A673 (cell line): ENCODE measurements around the gene POLN. TPM values are rescaled to one million over a fixed set of nuclear protein-coding genes. Genes with fewer than 3 reads are reported as not detected.
"Not testable (repeated sequence)": the region's sequence is repeated elsewhere in the genome, so short reads cannot be mapped to it uniquely, and the experiment has no call there.

Experiments used
- BruUV-seq: library from RNA; stranded (reverse); fragments of 400-500 nt; replicated peaks from 2 replicates; lab custom pipeline; 2021; lab: Mats Ljungman, UMichigan
- CTCF ChIA-PET: fragments of 300-600 bp; sonication (Branson Sonifier 250); formaldehyde crosslinking; loops from one replicate; lab custom pipeline; 2022; ENCODE audit warnings: antibody characterized with exemption; lab: Charles Lee
- POLR2A ChIA-PET: fragments of 300-600 bp; sonication (Branson Sonifier 250); formaldehyde crosslinking; loops from one replicate; lab custom pipeline; 2022; ENCODE audit warnings: antibody characterized with exemption; ENCODE audit not compliant: low non-redundant PET; lab: Charles Lee
- DNase-seq: peaks from one replicate; pipeline ENCODE4 v3.0.0-alpha.2; 2015; ENCODE audit warnings: low spot score
- H3K27ac ChIP-seq: fragments of 200-600 bp; sonication (generic); 2 replicates; pipeline ENCODE4 v1.5.1; 2016; ENCODE audit warnings: mixed run types, low read depth, mild to moderate bottlenecking, mixed read lengths, antibody characterized with exemption, low read length; ENCODE audit not compliant: poor library complexity, severe bottlenecking
- H3K27me3 ChIP-seq: fragments of 200-600 bp; sonication (generic); replicated peaks from 2 replicates; pipeline ENCODE4 v1.6.1; 2017; ENCODE audit warnings: mixed run types, low read depth, mild to moderate bottlenecking, mixed read lengths, antibody characterized with exemption, low read length; ENCODE audit not compliant: insufficient read depth, poor library complexity
- H3K36me3 ChIP-seq: fragments of 200-600 bp; sonication (generic); 2 replicates; pipeline ENCODE4 v1.6.1; 2016; ENCODE audit warnings: mixed run types, mild to moderate bottlenecking, mixed read lengths, antibody characterized with exemption, low read length; ENCODE audit not compliant: insufficient read depth, poor library complexity, severe bottlenecking
- H3K4me1 ChIP-seq: fragments of 200-600 bp; sonication (generic); 2 replicates; pipeline ENCODE4 v1.6.1; 2017; ENCODE audit warnings: mixed run types, mild to moderate bottlenecking, mixed read lengths, antibody characterized with exemption, low read length; ENCODE audit not compliant: insufficient read depth, poor library complexity, severe bottlenecking
- H3K4me3 ChIP-seq: fragments of 200-600 bp; sonication (generic); 2 replicates; pipeline ENCODE4 v1.5.1; 2016; ENCODE audit warnings: low read depth, mixed run types, mild to moderate bottlenecking, mixed read lengths, low read length; ENCODE audit not compliant: poor library complexity, severe bottlenecking
- H3K9me3 ChIP-seq: fragments of 200-600 bp; sonication (generic); 2 replicates; pipeline ENCODE4 v1.6.1; 2016; ENCODE audit warnings: mixed run types, low read depth, mild to moderate bottlenecking, mixed read lengths, antibody characterized with exemption, low read length; ENCODE audit not compliant: poor library complexity, severe bottlenecking
- CTCF ChIP-seq: fragments of 300-800, 200-600 bp; sonication (generic); conservative IDR thresholded peaks from 2 replicates; pipeline ENCODE4 v1.5.1; 2017; ENCODE audit warnings: low read depth, mild to moderate bottlenecking, antibody characterized with exemption, low read length, moderate library complexity, mixed read lengths
- EZH2 ChIP-seq: fragments of 200-600 bp; sonication (generic); IDR thresholded peaks from 2 replicates; pipeline ENCODE4 v1.6.1; 2017; ENCODE audit warnings: borderline replicate concordance, low read depth, mild to moderate bottlenecking, mixed read lengths, antibody characterized with exemption, low read length; ENCODE audit not compliant: poor library complexity, severe bottlenecking
- intact Hi-C: fragments of 100-400 bp; cut with micrococcal nuclease; formaldehyde crosslinking; loops from one replicate; pipeline ENCODE4 v1.10.0; 2022; ENCODE audit not compliant: unreplicated experiment
- total RNA-seq: library from RNA; stranded (reverse); gene quantifications from 2 replicates; pipeline ENCODE4 v1.2.3, GENCODE V29; 2021

POLN gene
- total RNA-seq, 1 experiment from 2014 or later = 4.0 TPM

GRCh38 chr4:2276581-2277325 is 34.8 kb upstream of the POLN start:
- BruUV-seq = no TSS peak
- no peaks in the 10 kb centered on the region for H3K9me3 ChIP-seq
- H3K4me1 ChIP-seq = no peaks in the 10 kb centered on the region
- no peak overlapping the region for H3K4me3 ChIP-seq
- intact Hi-C loops = no loop called here
- CTCF ChIA-PET = no interaction called here
- no peaks in the 10 kb centered on the region for H3K27me3 ChIP-seq
- no peak overlapping the region for H3K27ac ChIP-seq
- no peaks in the 10 kb centered on the region for H3K36me3 ChIP-seq
- TF ChIP-seq EZH2 (no peak), CTCF (no peak)
- POLR2A ChIA-PET = no interaction called here
- DNase-seq = no peak

GRCh38 chr4:2275546-2276251 is 33.8 kb upstream of the POLN start:
- Histone ChIP-seq H3K27me3 (no peaks in the 10 kb centered on the region), H3K4me1 (no peaks in the 10 kb centered on the region), H3K9me3 (no peaks in the 10 kb centered on the region), H3K4me3 (no peak overlapping the region), H3K27ac (no peak overlapping the region), H3K36me3 (no peaks in the 10 kb centered on the region)
- ChIA-PET CTCF (interaction anchor here (0.6 kb wide), 1 partner anchor 15 kb away, joined by 3 read pairs; no protein-coding TSS in a partner anchor), POLR2A (no interaction called here)
- intact Hi-C loops = no loop called here
- TF ChIP-seq EZH2 = no peak
- TF ChIP-seq CTCF = no peak
- no peak for DNase-seq
- no TSS peak for BruUV-seq

DNA sequence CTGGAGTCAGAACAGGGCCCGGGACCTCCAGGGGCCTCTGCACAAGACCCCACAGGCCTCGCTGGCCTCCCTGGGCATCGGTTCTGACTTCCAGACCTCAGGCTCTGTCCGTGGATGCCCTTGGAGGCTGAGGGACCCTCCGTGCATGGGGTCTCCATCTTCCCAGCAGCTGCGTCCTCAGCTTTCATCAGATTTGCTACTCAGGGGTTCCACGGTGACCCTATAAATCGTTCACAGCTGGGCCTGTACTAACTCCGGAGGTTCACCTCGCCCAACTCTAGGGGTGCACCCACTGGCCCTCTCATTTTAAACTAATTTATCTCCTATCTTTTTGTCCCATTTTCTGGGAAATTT is 33.1 kb upstream of the POLN start:
- H3K36me3 ChIP-seq, H3K9me3 ChIP-seq, intact Hi-C loops, DNase-seq, H3K27ac ChIP-seq, POLR2A ChIA-PET, BruUV-seq, H3K27me3 ChIP-seq, CTCF ChIA-PET, H3K4me3 ChIP-seq, H3K4me1 ChIP-seq: not testable (repeated sequence)
